ENCODE measurements around the gene GRK5. TPM values are rescaled to one million over a fixed set of nuclear protein-coding genes. Genes with fewer than 3 reads are reported as not detected.

Gene GRK5
- total RNA-seq, 1 experiment from 2014 or later = 29.0 TPM

DNA sequence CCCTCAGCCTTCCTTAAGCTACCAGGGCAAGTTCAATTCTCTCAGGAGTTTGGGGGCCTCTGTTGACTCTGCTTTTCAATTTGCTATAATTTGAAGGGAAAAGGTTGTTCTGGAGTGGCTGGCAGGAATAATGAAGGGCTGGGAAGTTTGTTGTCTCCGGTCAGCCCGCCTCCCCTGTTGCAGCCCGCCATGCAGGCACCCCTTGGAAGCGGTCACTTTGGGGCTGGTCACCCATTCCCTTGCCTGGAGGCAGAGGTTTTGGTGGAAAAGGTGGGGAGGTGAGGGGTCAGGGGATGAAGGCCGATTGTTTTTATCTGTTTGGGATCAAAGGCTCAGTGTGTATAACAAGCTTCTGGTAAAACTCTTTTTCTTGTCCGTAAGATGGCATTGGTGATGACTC, 79.1 kb downstream of the GRK5 start:
- ChIA-PET POLR2A (no interaction called here), CTCF (no interaction called here)
- Histone ChIP-seq H3K9me3 (ENCODE audit: control insufficient read depth, insufficient read depth, low read depth, low read length) (no peaks in the 10 kb centered on the region), H3K4me1 (ENCODE audit: control insufficient read depth, insufficient read depth, low read length) (peaks cover 74% of the 10 kb centered on the region), H3K27me3 (ENCODE audit: control insufficient read depth, insufficient read depth, low read length) (no peaks in the 10 kb centered on the region), H3K27ac (ENCODE audit: low read length) (peak overlapping the region; percentile 67), H3K4me3 (ENCODE audit: low read depth in 2 of 2, low read length in 2 of 2) (no peak overlapping the region), H3K36me3 (ENCODE audit: control insufficient read depth, insufficient read depth, low read length) (no peaks in the 10 kb centered on the region)
- in situ Hi-C loops (cut with HindIII; ENCODE audit: low pct_unique_long_range_greater_than_20kb, low sequenced_read_pairs) = no loop called here
- DNase-seq (ENCODE audit: low read depth, low spot score) (no peak), ATAC-seq (no peak)
- BruUV-seq (replicated peaks) = no TSS peak
- intact Hi-C loops (cut with micrococcal nuclease; ENCODE audit: unreplicated experiment) = no loop called here
- TF ChIP-seq, protein P1, sequence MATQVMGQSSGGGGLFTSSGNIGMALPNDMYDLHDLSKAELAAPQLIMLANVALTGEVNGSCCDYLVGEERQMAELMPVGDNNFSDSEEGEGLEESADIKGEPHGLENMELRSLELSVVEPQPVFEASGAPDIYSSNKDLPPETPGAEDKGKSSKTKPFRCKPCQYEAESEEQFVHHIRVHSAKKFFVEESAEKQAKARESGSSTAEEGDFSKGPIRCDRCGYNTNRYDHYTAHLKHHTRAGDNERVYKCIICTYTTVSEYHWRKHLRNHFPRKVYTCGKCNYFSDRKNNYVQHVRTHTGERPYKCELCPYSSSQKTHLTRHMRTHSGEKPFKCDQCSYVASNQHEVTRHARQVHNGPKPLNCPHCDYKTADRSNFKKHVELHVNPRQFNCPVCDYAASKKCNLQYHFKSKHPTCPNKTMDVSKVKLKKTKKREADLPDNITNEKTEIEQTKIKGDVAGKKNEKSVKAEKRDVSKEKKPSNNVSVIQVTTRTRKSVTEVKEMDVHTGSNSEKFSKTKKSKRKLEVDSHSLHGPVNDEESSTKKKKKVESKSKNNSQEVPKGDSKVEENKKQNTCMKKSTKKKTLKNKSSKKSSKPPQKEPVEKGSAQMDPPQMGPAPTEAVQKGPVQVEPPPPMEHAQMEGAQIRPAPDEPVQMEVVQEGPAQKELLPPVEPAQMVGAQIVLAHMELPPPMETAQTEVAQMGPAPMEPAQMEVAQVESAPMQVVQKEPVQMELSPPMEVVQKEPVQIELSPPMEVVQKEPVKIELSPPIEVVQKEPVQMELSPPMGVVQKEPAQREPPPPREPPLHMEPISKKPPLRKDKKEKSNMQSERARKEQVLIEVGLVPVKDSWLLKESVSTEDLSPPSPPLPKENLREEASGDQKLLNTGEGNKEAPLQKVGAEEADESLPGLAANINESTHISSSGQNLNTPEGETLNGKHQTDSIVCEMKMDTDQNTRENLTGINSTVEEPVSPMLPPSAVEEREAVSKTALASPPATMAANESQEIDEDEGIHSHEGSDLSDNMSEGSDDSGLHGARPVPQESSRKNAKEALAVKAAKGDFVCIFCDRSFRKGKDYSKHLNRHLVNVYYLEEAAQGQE (IDR thresholded peaks at IDR 0.05; ENCODE audit: insufficient read depth in 1 of 2, low read depth in 2 of 2, low read length in 1 of 2) = no peak

DNA sequence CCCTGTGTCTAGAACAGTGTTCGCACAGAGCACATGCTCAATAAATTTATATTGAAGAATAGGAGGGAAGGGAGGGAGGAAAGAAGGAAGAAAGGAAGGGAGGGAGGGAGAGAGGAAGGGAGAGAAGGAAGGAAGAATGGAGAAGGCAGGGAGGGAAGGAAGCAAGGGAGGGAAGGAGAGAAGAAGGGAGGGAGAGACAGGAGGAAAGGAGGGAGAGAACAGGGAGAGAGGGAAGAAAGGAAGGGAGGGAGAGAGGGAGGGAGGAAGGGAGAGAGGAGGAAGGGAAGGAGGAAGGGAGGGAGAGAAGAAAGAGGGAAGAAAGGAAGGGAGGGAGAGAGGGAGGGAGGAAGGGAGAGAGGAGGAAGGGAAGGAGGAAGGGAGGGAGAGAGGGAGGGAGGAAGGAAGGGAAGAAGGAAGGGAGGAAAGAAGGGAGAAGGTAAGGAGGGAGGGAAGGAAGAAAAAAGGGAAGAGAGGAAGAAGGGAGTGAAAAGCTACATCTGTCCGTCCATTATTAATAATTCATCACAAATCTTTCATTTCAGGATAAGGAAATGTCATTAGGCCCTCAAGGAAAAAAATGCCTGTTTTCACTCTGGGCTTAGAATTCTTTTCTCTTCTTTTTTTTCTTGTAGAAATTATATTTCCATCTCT, 79.7 kb downstream of the GRK5 start:
- Histone ChIP-seq H3K4me1 (ENCODE audit: control insufficient read depth, insufficient read depth, low read length) (peaks cover 68% of the 10 kb centered on the region), H3K36me3 (ENCODE audit: control insufficient read depth, insufficient read depth, low read length) (no peaks in the 10 kb centered on the region), H3K27ac (ENCODE audit: low read length) (peak overlapping the region; percentile 67), H3K9me3 (ENCODE audit: control insufficient read depth, insufficient read depth, low read depth, low read length) (no peaks in the 10 kb centered on the region), H3K27me3 (ENCODE audit: control insufficient read depth, insufficient read depth, low read length) (no peaks in the 10 kb centered on the region), H3K4me3 (ENCODE audit: low read depth in 2 of 2, low read length in 2 of 2) (no peak overlapping the region)
- TF ChIP-seq, protein P1 (IDR thresholded peaks at IDR 0.05; ENCODE audit: insufficient read depth in 1 of 2, low read depth in 2 of 2, low read length in 1 of 2) = no peak
- TF ChIP-seq TCF7L2 (IDR thresholded peaks at IDR 0.05; ENCODE audit: low read depth, low read length) (no peak), POLR2AphosphoS5 (IDR thresholded peaks at IDR 0.05; ENCODE audit: low read depth, low read length) (no peak), SIN3A (IDR thresholded peaks at IDR 0.05; ENCODE audit: borderline replicate concordance, insufficient read depth, low read depth, low read length) (no peak)
- TF ChIP-seq, protein P2, sequence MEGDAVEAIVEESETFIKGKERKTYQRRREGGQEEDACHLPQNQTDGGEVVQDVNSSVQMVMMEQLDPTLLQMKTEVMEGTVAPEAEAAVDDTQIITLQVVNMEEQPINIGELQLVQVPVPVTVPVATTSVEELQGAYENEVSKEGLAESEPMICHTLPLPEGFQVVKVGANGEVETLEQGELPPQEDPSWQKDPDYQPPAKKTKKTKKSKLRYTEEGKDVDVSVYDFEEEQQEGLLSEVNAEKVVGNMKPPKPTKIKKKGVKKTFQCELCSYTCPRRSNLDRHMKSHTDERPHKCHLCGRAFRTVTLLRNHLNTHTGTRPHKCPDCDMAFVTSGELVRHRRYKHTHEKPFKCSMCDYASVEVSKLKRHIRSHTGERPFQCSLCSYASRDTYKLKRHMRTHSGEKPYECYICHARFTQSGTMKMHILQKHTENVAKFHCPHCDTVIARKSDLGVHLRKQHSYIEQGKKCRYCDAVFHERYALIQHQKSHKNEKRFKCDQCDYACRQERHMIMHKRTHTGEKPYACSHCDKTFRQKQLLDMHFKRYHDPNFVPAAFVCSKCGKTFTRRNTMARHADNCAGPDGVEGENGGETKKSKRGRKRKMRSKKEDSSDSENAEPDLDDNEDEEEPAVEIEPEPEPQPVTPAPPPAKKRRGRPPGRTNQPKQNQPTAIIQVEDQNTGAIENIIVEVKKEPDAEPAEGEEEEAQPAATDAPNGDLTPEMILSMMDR (IDR thresholded peaks at IDR 0.05) = no peak
- BruUV-seq (replicated peaks) = no TSS peak
- ATAC-seq (no peak), DNase-seq (ENCODE audit: low read depth, low spot score) (no peak)
- ChIA-PET CTCF (no interaction called here), POLR2A (no interaction called here)
- in situ Hi-C loops (cut with HindIII; ENCODE audit: low pct_unique_long_range_greater_than_20kb, low sequenced_read_pairs) (no loop called here), intact Hi-C loops (cut with micrococcal nuclease; ENCODE audit: unreplicated experiment) (no loop called here)

All from Panc1 (cell line).